Kidney (tissue), 14 donors: Measurements from ENCODE around the gene NPAS3. TPM values are rescaled to one million over a fixed set of nuclear protein-coding genes. Genes with fewer than 3 reads are reported as not detected.

Experiments used
- DNase-seq, 5 donors: peaks; one replicate each; pipeline ENCODE4 v3.0.0-alpha.2; 2013 to 2020
- FAIRE-seq: peaks from 2 replicates; lab custom pipeline; 2012; peaks lifted over from hg19 to GRCh38; lab: Jason Lieb, UNC
- H3K27ac ChIP-seq, 2 donors: one replicate each; pipeline ENCODE4 v1.7.0; 2013; ENCODE audit warnings: low read depth in 2 of 2, low read length in 2 of 2, inconsistent platforms in 1 of 2
- H3K27me3 ChIP-seq: one replicate; pipeline ENCODE4 v1.7.1; 2013; ENCODE audit warnings: low read length, inconsistent platforms; ENCODE audit not compliant: control insufficient read depth, insufficient read depth
- H3K36me3 ChIP-seq, 3 donors: one replicate each; pipeline versions ENCODE4 v1.7.0 to v1.7.1; 2013; ENCODE audit warnings: low read length in 3 of 3, control low read depth in 1 of 3, inconsistent platforms in 1 of 3; ENCODE audit not compliant: insufficient read depth in 3 of 3, control insufficient read depth in 2 of 3
- H3K4me1 ChIP-seq, 3 donors: one replicate each; pipeline versions ENCODE4 v1.7.0 to v1.7.1; 2013; ENCODE audit warnings: low read length in 3 of 3, inconsistent platforms in 1 of 3, low read depth in 1 of 3; ENCODE audit not compliant: control insufficient read depth in 2 of 3, insufficient read depth in 2 of 3
- H3K4me3 ChIP-seq, 3 donors: one replicate each; pipeline versions ENCODE4 v1.7.0 to v1.8.1; 2013; ENCODE audit warnings: low read length in 3 of 3, control low read depth in 1 of 3, inconsistent platforms in 1 of 3
- H3K9ac ChIP-seq, 3 donors: one replicate each; pipeline versions ENCODE4 v1.7.0 to v1.7.1; 2013; ENCODE audit warnings: low read length in 3 of 3, control low read depth in 1 of 3, inconsistent platforms in 1 of 3
- H3K9me3 ChIP-seq, 3 donors: one replicate each; pipeline versions ENCODE4 v1.7.0 to v1.7.1; 2013; ENCODE audit warnings: low read length in 3 of 3, control low read depth in 1 of 3, inconsistent platforms in 1 of 3; ENCODE audit not compliant: control insufficient read depth in 2 of 3, insufficient read depth in 1 of 3
- CTCF ChIP-seq: IDR thresholded peaks from 3 replicates; pipeline ENCODE4 v1.5.1; 2012; ENCODE audit warnings: mild to moderate bottlenecking, moderate library complexity, borderline replicate concordance; ENCODE audit not compliant: insufficient read depth; ENCODE audit errors: extremely low read depth
- intact Hi-C: fragments of 100-400 bp; cut with DNase I; formaldehyde crosslinking; loops from one replicate; pipeline ENCODE4 v1.11.1; 2022
- polyA plus RNA-seq: library from polyadenylated mRNA; stranded (reverse); fragments of 350-450 nt; fragmentation: Illumina TruSeq; extraction: RNeasy Lipid Tissue Mini Kit (QIAGEN cat#74804); gene quantifications from one replicate; pipeline ENCODE4 v1.2.3, GENCODE V29; 2014; ENCODE audit warnings: low read depth, low replicate concordance; ENCODE audit not compliant: insufficient read depth
- total RNA-seq: library from RNA; stranded (reverse); fragmentation: NEBNext Ultra II Directional; extraction: Animal tissue kit (Norgen Biotek cat#: 25700); gene quantifications from one replicate; pipeline ENCODE4 v1.2.1, GENCODE V29; 2021
- donor health status: control.
- donor health status: control.
- donor health status: control.
- donor health status: control.
- donor health status: control.
- donor health status: DM: yes; HTN: yes; CAD: no.
- donor health status: Normal renal cell carcinoma (clear cell type).

Gene NPAS3
- total and polyA plus RNA-seq, 2 donors from 2014 or later = 0.82 to 5.0 TPM

GRCh38 chr14:33655421-33655820 is 716.7 kb downstream of the NPAS3 start:
- intact Hi-C loops = no loop called here
- DNase-seq (no peak), FAIRE-seq (no peak)

GRCh38 chr14:33657476-33657875 is 718.8 kb downstream of the NPAS3 start:
- H3K27me3 ChIP-seq = no peaks in the 10 kb centered on the region
- H3K4me3 ChIP-seq = no peak overlapping the region
- H3K27ac ChIP-seq = no peak overlapping the region
- FAIRE-seq (no peak), DNase-seq (no peak)
- no peak overlapping the region for H3K9ac ChIP-seq
- intact Hi-C loops = no loop called here
- no peaks in the 10 kb centered on the region for H3K4me1 ChIP-seq
- H3K36me3 ChIP-seq = no peaks in the 10 kb centered on the region
- no peak for TF ChIP-seq CTCF
- H3K9me3 ChIP-seq = no peaks in the 10 kb centered on the region

More at GRCh38 chr14:33655421-33655820, 716.7 kb downstream of the NPAS3 start:
- no peaks in the 10 kb centered on the region for H3K27me3 ChIP-seq
- H3K9ac ChIP-seq = no peak overlapping the region
- no peaks in the 10 kb centered on the region for H3K9me3 ChIP-seq
- no peaks in the 10 kb centered on the region for H3K4me1 ChIP-seq
- no peak overlapping the region for H3K27ac ChIP-seq
- H3K36me3 ChIP-seq = no peaks in the 10 kb centered on the region
- TF ChIP-seq CTCF = no peak
- H3K4me3 ChIP-seq = no peak overlapping the region

- Histone ChIP-seq H3K27me3 (no peaks in the 10 kb centered on the region), H3K36me3 (no peaks in the 10 kb centered on the region), H3K4me3 (no peak overlapping the region), H3K9ac (no peak overlapping the region), H3K27ac (no peak overlapping the region), H3K4me1 (no peaks in the 10 kb centered on the region), H3K9me3 (no peaks in the 10 kb centered on the region)
- no peak for TF ChIP-seq CTCF
- intact Hi-C loops = no loop called here
- FAIRE-seq (no peak), DNase-seq (no peak)
Observed at GRCh38 chr14:33660248-33660647, 721.6 kb downstream of the NPAS3 start.

- no peak for TF ChIP-seq CTCF
- no peak for FAIRE-seq
- intact Hi-C loops = no loop called here
Observed at GRCh38 chr14:33661101-33661500, 722.4 kb downstream of the NPAS3 start.

More at GRCh38 chr14:33661101-33661500, 722.4 kb downstream of the NPAS3 start:
- no peaks in the 10 kb centered on the region for H3K27me3 ChIP-seq
- DNase-seq = no peak
- H3K9ac ChIP-seq = no peak overlapping the region
- no peaks in the 10 kb centered on the region for H3K4me1 ChIP-seq
- no peak overlapping the region for H3K4me3 ChIP-seq
- no peaks in the 10 kb centered on the region for H3K9me3 ChIP-seq
- no peak overlapping the region for H3K27ac ChIP-seq
- no peaks in the 10 kb centered on the region for H3K36me3 ChIP-seq
